ENCODE data around the gene TMED6.
"Not testable (repeated sequence)": the region's sequence is repeated elsewhere in the genome, so short reads cannot be mapped to it uniquely, and the experiment has no call there.

The TMED6 gene

GRCh38 chr16:69301861-69302260, 49.7 kb downstream of the TMED6 start:
- DNase-seq (ENCODE audit: low read depth, low spot score): no peak

- DNase-seq (ENCODE audit: low read depth, low spot score): no peak
Observed at GRCh38 chr16:69301187-69301586, 50.4 kb downstream of the TMED6 start.

- DNase-seq (ENCODE audit: low read depth, low spot score): no peak
Observed at GRCh38 chr16:69298261-69298660, 53.3 kb downstream of the TMED6 start.

- DNase-seq (ENCODE audit: low read depth, low spot score): not testable (repeated sequence)
Observed at GRCh38 chr16:69296771-69297170, 54.8 kb downstream of the TMED6 start.

GRCh38 chr16:69294051-69294450, 57.5 kb downstream of the TMED6 start:
- no peak for DNase-seq (ENCODE audit: low read depth, low spot score)

GRCh38 chr16:69293401-69293800, 58.2 kb downstream of the TMED6 start:
- no peak for DNase-seq (ENCODE audit: low read depth, low spot score)

All from astrocyte of the hippocampus (primary cell).